Mesenchymal stem cell (in vitro differentiated cells and primary cell): ENCODE measurements around the gene ULK4.
"Not testable (repeated sequence)": the region's sequence is repeated elsewhere in the genome, so short reads cannot be mapped to it uniquely, and the experiment has no call there.

Source experiments
- DNase-seq: peaks from one replicate; pipeline ENCODE4 v3.0.0-alpha.2; 2013
- H2AFZ ChIP-seq: one replicate; pipeline ENCODE4 v1.6.1; 2013; ENCODE audit warnings: low read depth, mild to moderate bottlenecking, control low read depth, inconsistent platforms, low read length, moderate library complexity
- H2AK5ac ChIP-seq: 2 replicates; pipeline ENCODE4 v1.6.1; 2013; ENCODE audit warnings: low read length, moderate library complexity, mild to moderate bottlenecking, inconsistent platforms; ENCODE audit not compliant: severe bottlenecking
- H2BK120ac ChIP-seq: one replicate; pipeline ENCODE4 v1.6.1; 2013; ENCODE audit warnings: low read depth, mild to moderate bottlenecking, inconsistent platforms, low read length, moderate library complexity
- H2BK12ac ChIP-seq, 2 experiments: one replicate each; pipeline ENCODE4 v1.6.1; 2013; ENCODE audit warnings: inconsistent platforms in 2 of 2, low read length in 2 of 2, mild to moderate bottlenecking in 2 of 2, moderate library complexity in 2 of 2, control low read depth in 1 of 2
- H2BK15ac ChIP-seq: one replicate; pipeline ENCODE4 v1.6.1; 2013; ENCODE audit warnings: mild to moderate bottlenecking, low read depth, inconsistent platforms; ENCODE audit not compliant: poor library complexity, severe bottlenecking
- H2BK5ac ChIP-seq: 2 replicates; pipeline ENCODE4 v1.6.1; 2013; ENCODE audit warnings: low read depth, mild to moderate bottlenecking, low read length, control low read depth, inconsistent platforms; ENCODE audit not compliant: poor library complexity, severe bottlenecking
- H3K14ac ChIP-seq, 2 experiments: one replicate each; pipeline ENCODE4 v1.6.1; 2013; ENCODE audit warnings: inconsistent platforms in 2 of 2, low read length in 2 of 2, control low read depth in 1 of 2, mild to moderate bottlenecking in 1 of 2, moderate library complexity in 1 of 2
- H3K18ac ChIP-seq, 2 experiments: one replicate each; pipeline ENCODE4 v1.6.1; 2013; ENCODE audit warnings: inconsistent platforms in 2 of 2, low read length in 2 of 2, control low read depth in 1 of 2, low read depth in 1 of 2, mild to moderate bottlenecking in 1 of 2
- H3K23ac ChIP-seq, 2 experiments: one replicate each; pipeline ENCODE4 v1.6.1; 2013; ENCODE audit warnings: inconsistent platforms in 2 of 2, low read length in 2 of 2, mild to moderate bottlenecking in 2 of 2, moderate library complexity in 2 of 2, control low read depth in 1 of 2
- H3K27ac ChIP-seq: 2 replicates; pipeline ENCODE4 v1.5.1; 2013; ENCODE audit warnings: mild to moderate bottlenecking, moderate library complexity, low read length, control low read depth, inconsistent platforms; ENCODE audit not compliant: poor library complexity, severe bottlenecking
- H3K27me3 ChIP-seq, 2 experiments: 2 replicates each; pipeline versions ENCODE4 v1.6.1 to v1.7.0; 2013; ENCODE audit warnings: low read length in 2 of 2, mild to moderate bottlenecking in 2 of 2, moderate library complexity in 2 of 2, control low read depth in 1 of 2, inconsistent platforms in 1 of 2; ENCODE audit not compliant: control insufficient read depth in 1 of 2, insufficient read depth in 1 of 2
- H3K36me3 ChIP-seq, 2 experiments: 2 replicates each; pipeline versions ENCODE4 v1.6.1 to v1.7.0; 2013; ENCODE audit warnings: low read length in 2 of 2, control low read depth in 1 of 2, inconsistent platforms in 1 of 2, low read depth in 1 of 2, mild to moderate bottlenecking in 1 of 2; ENCODE audit not compliant: insufficient read depth in 2 of 2, control insufficient read depth in 1 of 2
- H3K4ac ChIP-seq, 2 experiments: one replicate each; pipeline ENCODE4 v1.6.1; 2013; ENCODE audit warnings: inconsistent platforms in 2 of 2, low read length in 2 of 2, mild to moderate bottlenecking in 2 of 2, moderate library complexity in 2 of 2, control low read depth in 1 of 2, low read depth in 1 of 2
- H3K4me1 ChIP-seq: 2 replicates; pipeline ENCODE4 v1.6.1; 2013; ENCODE audit warnings: low read depth, low read length, control low read depth; ENCODE audit not compliant: control insufficient read depth, insufficient read depth
- H3K4me2 ChIP-seq: 2 replicates; pipeline ENCODE4 v1.6.1; 2013; ENCODE audit warnings: low read length, mild to moderate bottlenecking, inconsistent platforms; ENCODE audit not compliant: poor library complexity, severe bottlenecking
- H3K4me3 ChIP-seq, 2 experiments: 2 replicates each; pipeline versions ENCODE4 v1.5.1 to v1.7.0; 2013; ENCODE audit warnings: low read length in 2 of 2, mild to moderate bottlenecking in 2 of 2, control low read depth in 1 of 2, low read depth in 1 of 2; ENCODE audit not compliant: insufficient read depth in 1 of 2
- H3K79me1 ChIP-seq: replicated peaks from 2 replicates; pipeline ENCODE4 v1.6.1; 2013; ENCODE audit warnings: mild to moderate bottlenecking, control low read depth, low read length, inconsistent platforms; ENCODE audit not compliant: poor library complexity, severe bottlenecking
- H3K9ac ChIP-seq: 2 replicates; pipeline ENCODE4 v1.7.0; 2013; ENCODE audit warnings: mild to moderate bottlenecking, low read length, moderate library complexity
- H3K9me3 ChIP-seq: 2 replicates; pipeline ENCODE4 v1.7.0; 2013; ENCODE audit warnings: mild to moderate bottlenecking, low read length; ENCODE audit not compliant: control insufficient read depth
- H4K8ac ChIP-seq: one replicate; pipeline ENCODE4 v1.6.1; 2013; ENCODE audit warnings: inconsistent platforms, mild to moderate bottlenecking, low read length, moderate library complexity
- H4K91ac ChIP-seq: one replicate; pipeline ENCODE4 v1.6.1; 2013; ENCODE audit warnings: mild to moderate bottlenecking, low read length, inconsistent platforms
- WGBS: methylation state at CpG from one replicate; pipeline ENCODE4 v1.1.7; 2013; ENCODE audit warnings: mixed read lengths; 5-methylcytosine and 5-hydroxymethylcytosine counted together

The ULK4 gene

GRCh38 chr3:41681479-41681878 lies 280.4 kb downstream of the ULK4 start:
- no peak overlapping the region for H4K8ac ChIP-seq
- no peak overlapping the region for H2BK15ac ChIP-seq
- H3K4me2 ChIP-seq, result no peak overlapping the region
- no peak overlapping the region for H2AK5ac ChIP-seq
- WGBS, result 20% methylated on average over 1 of the region's 3 CpGs
- H3K4ac ChIP-seq, result no peak overlapping the region
- DNase-seq, result peak; percentile 96
- no peaks in the 10 kb centered on the region for H3K9me3 ChIP-seq
- no peak overlapping the region for H3K23ac ChIP-seq
- H3K14ac ChIP-seq, result no peak overlapping the region
- no peak overlapping the region for H2BK12ac ChIP-seq
- no peak overlapping the region for H2BK120ac ChIP-seq
- H3K36me3 ChIP-seq, result no peaks in the 10 kb centered on the region
- no peak overlapping the region for H4K91ac ChIP-seq
- no peak overlapping the region for H3K4me3 ChIP-seq
- H3K9ac ChIP-seq, result peak overlapping the region; percentile 58
- H2BK5ac ChIP-seq, result no peak overlapping the region
- H2AFZ ChIP-seq, result no peak overlapping the region
- H3K27me3 ChIP-seq, result no peaks in the 10 kb centered on the region
- H3K27ac ChIP-seq, result peak overlapping the region; percentile 51
- peaks cover 14% of the 10 kb centered on the region for H3K4me1 ChIP-seq
- no peak overlapping the region for H3K18ac ChIP-seq
- no peaks in the 10 kb centered on the region for H3K79me1 ChIP-seq

DNA sequence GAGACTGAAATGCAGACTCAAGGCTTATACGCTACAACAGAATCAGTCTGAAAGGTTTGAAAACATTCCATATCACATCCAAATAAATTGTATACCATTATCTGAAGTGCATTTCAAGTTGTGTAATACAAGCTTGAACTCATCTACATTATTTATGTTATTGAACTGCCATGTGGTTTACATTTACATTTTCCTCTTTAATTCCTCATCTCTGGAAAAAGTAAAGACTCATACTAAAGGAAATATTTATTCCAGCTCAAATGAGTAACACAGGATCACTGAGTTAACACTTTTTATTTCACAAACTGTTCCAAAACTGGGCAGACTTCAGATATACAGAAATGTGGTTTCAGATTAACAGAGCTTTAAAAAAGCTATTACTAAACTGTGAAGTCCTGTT lies 282.5 kb downstream of the ULK4 start:
- no peak overlapping the region for H2AK5ac ChIP-seq
- H4K91ac ChIP-seq, result no peak overlapping the region
- H3K36me3 ChIP-seq, result no peaks in the 10 kb centered on the region
- no peak overlapping the region for H2BK15ac ChIP-seq
- no peak overlapping the region for H2AFZ ChIP-seq
- H3K18ac ChIP-seq, result no peak overlapping the region
- no peak overlapping the region for H2BK12ac ChIP-seq
- no peaks in the 10 kb centered on the region for H3K9me3 ChIP-seq
- H4K8ac ChIP-seq, result no peak overlapping the region
- H3K9ac ChIP-seq, result no peak overlapping the region
- no peak overlapping the region for H3K23ac ChIP-seq
- peaks cover 13% of the 10 kb centered on the region for H3K4me1 ChIP-seq
- no peak overlapping the region for H2BK120ac ChIP-seq
- H3K79me1 ChIP-seq, result no peaks in the 10 kb centered on the region
- no peak overlapping the region for H2BK5ac ChIP-seq
- no peak overlapping the region for H3K4me2 ChIP-seq
- H3K27me3 ChIP-seq, result no peaks in the 10 kb centered on the region
- peak; percentile 44 for DNase-seq
- WGBS, result 83% methylated on average over 1 of the region's 1 CpG
- H3K14ac ChIP-seq, result no peak overlapping the region
- H3K4me3 ChIP-seq, result no peak overlapping the region
- H3K4ac ChIP-seq, result no peak overlapping the region
- no peak overlapping the region for H3K27ac ChIP-seq

DNA sequence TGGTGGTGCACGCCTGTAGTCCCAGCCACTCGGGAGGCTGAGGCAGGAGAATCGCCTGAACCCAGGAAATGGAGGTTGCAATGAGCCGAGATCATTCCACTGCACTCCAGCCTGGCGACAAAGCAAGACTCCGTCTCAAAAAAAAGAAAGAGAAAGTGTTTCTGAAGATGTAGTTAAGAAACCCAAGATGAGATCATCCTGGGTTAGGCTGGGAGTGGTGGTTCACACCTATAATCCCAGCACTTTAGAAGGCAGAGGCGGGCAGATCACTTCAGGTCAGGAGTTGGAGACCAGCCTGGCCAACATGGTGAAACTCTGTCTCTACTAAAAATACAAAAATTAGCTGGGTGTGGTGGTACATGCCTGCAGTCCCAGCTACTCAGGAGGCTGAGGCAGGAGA lies 286.8 kb downstream of the ULK4 start:
- H3K14ac ChIP-seq, H2BK12ac ChIP-seq, H2BK120ac ChIP-seq, H4K8ac ChIP-seq, H3K23ac ChIP-seq, H4K91ac ChIP-seq, H3K36me3 ChIP-seq, H2AFZ ChIP-seq, H3K79me1 ChIP-seq, H3K4me3 ChIP-seq, H2BK5ac ChIP-seq, H3K18ac ChIP-seq, H3K9ac ChIP-seq, DNase-seq, H3K4me1 ChIP-seq, H3K27me3 ChIP-seq, H3K4ac ChIP-seq, H2BK15ac ChIP-seq, H2AK5ac ChIP-seq, H3K4me2 ChIP-seq, H3K27ac ChIP-seq: not testable (repeated sequence)
- peaks cover 15% of the 10 kb centered on the region for H3K9me3 ChIP-seq
- 99% methylated on average over 7 of the region's 7 CpGs for WGBS

- H3K9ac ChIP-seq, result no peak overlapping the region
- H4K91ac ChIP-seq, result no peak overlapping the region
- H3K4me2 ChIP-seq, result no peak overlapping the region
- no peak overlapping the region for H2AK5ac ChIP-seq
- H2AFZ ChIP-seq, result no peak overlapping the region
- no peak overlapping the region for H2BK15ac ChIP-seq
- H3K14ac ChIP-seq, result no peak overlapping the region
- H2BK120ac ChIP-seq, result no peak overlapping the region
- no peak overlapping the region for H3K4me3 ChIP-seq
- H3K27me3 ChIP-seq, result no peaks in the 10 kb centered on the region
- H3K36me3 ChIP-seq, result no peaks in the 10 kb centered on the region
- H2BK5ac ChIP-seq, result no peak overlapping the region
- H3K18ac ChIP-seq, result no peak overlapping the region
- H3K4ac ChIP-seq, result no peak overlapping the region
- WGBS, result 71% methylated on average over 2 of the region's 4 CpGs
- no peaks in the 10 kb centered on the region for H3K79me1 ChIP-seq
- H3K27ac ChIP-seq, result no peak overlapping the region
- H3K9me3 ChIP-seq, result peaks cover 15% of the 10 kb centered on the region
- H2BK12ac ChIP-seq, result no peak overlapping the region
- H3K4me1 ChIP-seq, result no peaks in the 10 kb centered on the region
- H4K8ac ChIP-seq, result no peak overlapping the region
- DNase-seq, result no peak
- H3K23ac ChIP-seq, result no peak overlapping the region
These were observed 287.5 kb downstream of the ULK4 start for GRCh38 chr3:41674449-41674848.
